AG10803 (cell line): ENCODE measurements around the gene HEXA.
"Not testable (repeated sequence)": the region's sequence is repeated elsewhere in the genome, so short reads cannot be mapped to it uniquely, and the experiment has no call there.

Source experiments
- DNase-seq: peaks from one replicate; pipeline ENCODE4 v3.0.0; 2010; ENCODE audit warnings: low read depth
- H3K4me3 ChIP-seq: 2 replicates; pipeline ENCODE4 v1.5.1; 2011; ENCODE audit warnings: mild to moderate bottlenecking, low read length, control low read depth
- TF ChIP-seq, protein P1 (sequence below): conservative IDR thresholded peaks from 2 replicates; pipeline ENCODE4 v1.5.1; 2011; ENCODE audit warnings: mild to moderate bottlenecking, low read length, control low read depth, inconsistent platforms

Gene HEXA

DNA sequence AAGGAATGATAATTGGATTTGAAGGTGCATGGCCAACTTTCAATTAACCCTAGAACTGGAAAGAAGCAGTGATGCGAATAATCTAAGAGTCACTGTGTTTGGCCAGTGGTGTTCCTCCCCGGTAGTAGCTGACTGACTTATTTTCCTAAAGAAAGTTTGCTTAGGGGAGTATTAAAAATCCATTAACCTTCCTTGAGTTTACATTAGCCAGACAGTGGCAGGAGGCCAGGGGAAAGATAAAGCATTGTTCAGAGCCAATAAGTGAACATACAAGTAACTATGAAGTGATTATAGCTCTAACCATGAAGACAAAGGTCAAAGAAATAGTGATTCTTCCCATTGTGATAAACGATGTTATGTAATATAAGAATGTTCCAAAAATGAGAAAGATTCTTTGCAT lies 13.4 kb upstream of the HEXA start:
- TF ChIP-seq, protein P1, sequence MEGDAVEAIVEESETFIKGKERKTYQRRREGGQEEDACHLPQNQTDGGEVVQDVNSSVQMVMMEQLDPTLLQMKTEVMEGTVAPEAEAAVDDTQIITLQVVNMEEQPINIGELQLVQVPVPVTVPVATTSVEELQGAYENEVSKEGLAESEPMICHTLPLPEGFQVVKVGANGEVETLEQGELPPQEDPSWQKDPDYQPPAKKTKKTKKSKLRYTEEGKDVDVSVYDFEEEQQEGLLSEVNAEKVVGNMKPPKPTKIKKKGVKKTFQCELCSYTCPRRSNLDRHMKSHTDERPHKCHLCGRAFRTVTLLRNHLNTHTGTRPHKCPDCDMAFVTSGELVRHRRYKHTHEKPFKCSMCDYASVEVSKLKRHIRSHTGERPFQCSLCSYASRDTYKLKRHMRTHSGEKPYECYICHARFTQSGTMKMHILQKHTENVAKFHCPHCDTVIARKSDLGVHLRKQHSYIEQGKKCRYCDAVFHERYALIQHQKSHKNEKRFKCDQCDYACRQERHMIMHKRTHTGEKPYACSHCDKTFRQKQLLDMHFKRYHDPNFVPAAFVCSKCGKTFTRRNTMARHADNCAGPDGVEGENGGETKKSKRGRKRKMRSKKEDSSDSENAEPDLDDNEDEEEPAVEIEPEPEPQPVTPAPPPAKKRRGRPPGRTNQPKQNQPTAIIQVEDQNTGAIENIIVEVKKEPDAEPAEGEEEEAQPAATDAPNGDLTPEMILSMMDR = no peak
- no peak for DNase-seq
- no peak overlapping the region for H3K4me3 ChIP-seq

DNA sequence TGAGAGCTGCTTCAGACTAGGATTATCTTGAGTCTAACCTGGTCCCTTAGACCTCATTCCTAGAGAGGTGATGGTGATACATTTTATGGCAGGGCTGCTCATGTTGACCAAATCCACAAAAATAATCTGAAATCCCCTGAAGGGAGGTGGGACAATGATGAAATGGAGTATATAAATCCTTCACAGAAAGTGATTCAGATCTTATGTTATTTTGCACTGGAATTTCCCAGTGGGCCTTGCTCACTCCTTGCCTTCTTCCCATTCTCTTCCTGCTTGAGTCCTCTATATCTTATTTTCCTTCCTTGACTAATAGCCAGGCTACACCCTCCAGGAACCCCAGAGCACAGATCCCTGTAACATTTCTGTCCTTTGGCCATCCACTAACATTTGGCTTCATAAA lies 11.9 kb upstream of the HEXA start:
- no peak overlapping the region for H3K4me3 ChIP-seq
- DNase-seq = no peak
- TF ChIP-seq, protein P1 = no peak

DNA sequence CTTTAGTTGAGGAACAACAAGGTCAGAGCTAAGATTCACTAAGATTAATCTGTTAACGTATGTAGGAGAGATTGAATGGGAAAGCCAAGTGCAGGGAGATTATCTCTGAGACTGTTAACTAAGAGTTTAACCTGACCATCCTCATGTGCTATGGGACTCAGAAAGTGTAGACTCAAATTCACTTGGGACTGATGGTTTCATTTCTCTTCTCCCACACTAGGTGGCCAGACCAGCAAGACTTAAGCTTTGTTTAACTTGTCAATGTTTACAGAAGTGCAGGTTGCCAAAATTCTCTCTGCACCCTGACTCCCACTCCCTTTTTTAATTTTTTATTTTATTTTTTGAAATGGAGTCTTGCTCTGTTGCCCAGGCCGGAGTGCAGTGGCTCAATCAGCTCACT lies 6.3 kb upstream of the HEXA start:
- TF ChIP-seq, protein P1 = peak; percentile 34
- DNase-seq = no peak
- H3K4me3 ChIP-seq = no peak overlapping the region

GRCh38 chr15:72380743-72381142 lies 4.9 kb upstream of the HEXA start:
- H3K4me3 ChIP-seq = no peak overlapping the region
- no peak for DNase-seq
- TF ChIP-seq, protein P1 = no peak

DNA sequence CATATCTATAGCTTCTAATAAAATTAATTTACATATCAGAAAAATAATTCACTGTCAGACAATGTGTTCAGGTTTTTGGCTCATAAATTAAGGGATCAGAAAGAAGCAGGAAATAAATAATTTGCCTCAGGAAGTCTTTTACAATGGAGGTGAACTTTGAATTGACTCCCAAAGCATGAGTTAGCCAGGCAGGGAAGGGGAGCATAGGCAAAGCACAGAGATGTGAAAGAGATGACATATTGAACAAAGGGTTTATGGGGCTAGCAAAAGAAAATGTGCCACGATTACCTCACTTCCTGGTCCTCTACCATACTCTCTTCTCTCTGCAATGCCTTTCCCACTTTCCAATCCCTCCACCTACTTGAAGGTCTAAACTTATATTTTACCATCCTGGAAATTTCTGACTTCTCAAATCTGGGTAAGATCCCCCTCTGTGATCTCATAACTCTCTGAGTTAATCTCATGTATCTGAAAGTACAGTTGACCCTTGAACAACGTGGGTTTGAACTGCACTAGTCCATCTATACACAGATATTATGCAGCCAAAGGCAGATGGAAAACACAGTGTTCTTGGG lies 4.1 kb upstream of the HEXA start:
- DNase-seq = no peak
- H3K4me3 ChIP-seq = no peak overlapping the region
- TF ChIP-seq, protein P1 = no peak

DNA sequence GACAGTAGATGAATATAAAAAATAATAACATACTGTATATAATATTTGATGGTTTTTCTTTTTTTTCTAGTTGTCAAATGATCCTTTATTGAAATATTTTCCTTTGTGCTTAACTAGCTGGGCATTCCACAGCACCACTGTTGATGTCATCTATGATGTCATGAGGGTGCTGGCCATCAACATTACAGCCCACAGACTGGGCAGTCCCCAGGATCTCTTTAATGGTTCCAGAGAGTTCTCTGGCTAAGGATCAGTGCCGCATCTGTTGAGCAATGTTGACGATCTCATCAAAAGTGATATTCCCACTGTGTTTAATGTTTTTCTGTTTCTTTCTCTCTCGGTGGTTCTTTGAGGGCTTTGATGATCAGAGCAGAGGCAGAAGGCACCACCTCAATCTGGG lies 3.3 kb upstream of the HEXA start:
- H3K4me3 ChIP-seq = not testable (repeated sequence)

GRCh38 chr15:72377331-72377730 lies 1.5 kb upstream of the HEXA start:
- DNase-seq = no peak
- TF ChIP-seq, protein P1 = no peak

More for the DNA sequence above, 3.3 kb upstream of the HEXA start:
- DNase-seq = not testable (repeated sequence)

GRCh38 chr15:72375501-72375845 lies 341 bp downstream of the HEXA start:
- H3K4me3 ChIP-seq = peak overlapping the region; percentile 95
- TF ChIP-seq, protein P1 = no peak
- no peak for DNase-seq

More at GRCh38 chr15:72377331-72377730, 1.5 kb upstream of the HEXA start:
- no peak overlapping the region for H3K4me3 ChIP-seq
